ENCODE measurements around the gene IL17F.
"Not testable (repeated sequence)": the region's sequence is repeated elsewhere in the genome, so short reads cannot be mapped to it uniquely, and the experiment has no call there.

IL17F gene

DNA sequence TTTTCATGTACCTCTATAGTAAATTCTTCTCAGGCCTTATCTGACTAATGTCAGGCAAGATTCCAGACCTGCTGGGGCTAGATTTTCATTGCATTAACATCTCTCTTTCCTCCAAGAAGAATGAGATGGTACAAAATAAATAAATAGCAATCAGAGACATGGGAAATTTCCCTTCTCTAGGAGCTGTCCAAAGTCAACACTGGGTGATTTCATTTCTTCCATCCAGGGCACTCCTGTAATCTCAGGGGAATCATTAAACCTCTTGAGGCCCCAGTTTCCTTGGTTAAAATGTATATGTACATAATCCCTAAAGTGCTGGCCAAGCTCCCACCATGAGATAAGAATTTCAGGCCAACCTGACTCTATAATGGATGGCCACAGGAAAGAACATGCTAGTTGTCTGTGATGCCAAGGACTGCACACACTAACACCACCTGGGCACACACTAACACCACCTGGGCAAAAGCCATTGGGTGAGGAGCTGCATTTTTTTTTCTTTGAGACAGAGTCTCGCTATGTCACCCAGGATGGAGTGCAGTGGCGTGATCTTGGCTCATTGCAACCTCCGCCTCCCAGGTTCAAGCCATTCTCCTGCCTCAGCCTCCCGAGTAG, 912 bp downstream of the IL17F start:
- DNase-seq = no peak

DNA sequence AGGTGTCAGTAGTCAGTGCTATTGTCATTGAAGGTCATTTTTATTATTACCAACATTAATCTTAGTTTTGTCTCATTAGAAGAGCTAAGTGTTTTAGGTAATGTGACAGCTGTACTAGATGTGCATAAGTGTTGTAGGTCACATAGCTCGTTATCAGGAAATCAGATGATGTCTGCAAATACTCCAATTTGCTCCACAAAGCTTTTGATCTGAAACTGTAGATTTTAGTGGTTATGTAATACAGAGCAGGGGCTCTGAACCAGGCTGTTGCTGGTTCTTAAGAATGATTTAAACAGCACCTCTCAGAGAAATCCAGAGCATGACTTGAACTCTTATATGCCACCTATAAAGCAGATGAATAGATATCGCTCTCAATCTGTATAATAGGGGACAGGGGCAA, 2.5 kb downstream of the IL17F start:
- DNase-seq = no peak

DNA sequence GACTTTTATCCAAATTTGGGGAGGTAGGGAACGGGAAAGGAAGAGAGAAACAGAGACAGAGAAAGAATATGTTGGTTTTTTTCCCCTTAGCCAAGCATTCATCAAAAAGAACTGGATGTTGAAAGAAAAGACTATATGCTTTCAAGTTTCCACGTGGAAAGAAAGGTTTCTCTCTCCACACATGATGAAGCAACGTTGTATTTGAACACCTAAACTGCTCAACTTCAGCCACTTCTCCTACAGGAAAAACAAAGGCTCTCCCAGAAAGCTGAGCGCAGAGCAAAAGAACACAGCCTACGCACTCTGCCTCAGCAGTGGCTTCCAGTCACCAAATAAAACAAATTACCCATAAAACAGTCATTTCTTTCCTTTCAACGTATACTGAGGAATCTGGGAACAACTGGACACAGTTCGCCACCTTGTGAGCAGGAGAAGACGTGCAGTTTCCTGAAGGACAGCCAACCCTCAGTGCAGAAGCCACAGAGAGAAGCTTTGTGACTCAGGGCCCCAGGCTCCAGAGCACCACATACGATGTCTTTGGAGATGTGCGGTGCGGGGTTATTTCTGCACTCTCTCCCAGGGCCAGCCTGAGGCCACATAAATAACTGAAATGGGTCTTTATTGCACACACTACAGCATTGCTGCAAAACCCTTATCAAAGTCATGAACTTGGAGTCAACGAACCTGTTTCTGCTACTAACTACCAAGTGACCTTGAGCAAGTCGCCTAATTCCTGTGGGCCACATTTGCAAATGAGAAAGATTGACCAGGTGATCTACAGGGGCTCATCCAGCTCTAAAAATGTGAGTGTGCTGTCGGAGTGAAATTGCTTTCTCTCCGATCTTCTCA, 10.1 kb downstream of the IL17F start:
- no peak for DNase-seq

DNA sequence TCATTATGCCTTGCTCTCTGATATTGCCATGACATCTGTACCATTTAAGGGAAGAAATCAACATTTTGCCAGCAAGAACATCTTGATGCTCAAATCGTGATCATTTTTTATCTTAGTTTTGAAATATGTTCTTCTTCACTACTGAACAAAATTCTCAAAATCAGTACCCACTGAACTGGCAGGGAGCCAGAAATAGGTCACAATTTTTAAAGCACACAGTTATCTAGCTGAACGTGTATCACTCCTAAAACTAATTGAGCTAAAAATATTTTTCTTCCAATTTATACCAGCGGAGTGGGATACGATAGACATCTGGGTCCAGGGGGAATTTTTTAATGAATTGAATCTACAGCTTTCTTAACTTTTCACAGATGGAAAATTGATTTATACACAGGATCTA, 11.3 kb downstream of the IL17F start:
- DNase-seq = no peak

DNA sequence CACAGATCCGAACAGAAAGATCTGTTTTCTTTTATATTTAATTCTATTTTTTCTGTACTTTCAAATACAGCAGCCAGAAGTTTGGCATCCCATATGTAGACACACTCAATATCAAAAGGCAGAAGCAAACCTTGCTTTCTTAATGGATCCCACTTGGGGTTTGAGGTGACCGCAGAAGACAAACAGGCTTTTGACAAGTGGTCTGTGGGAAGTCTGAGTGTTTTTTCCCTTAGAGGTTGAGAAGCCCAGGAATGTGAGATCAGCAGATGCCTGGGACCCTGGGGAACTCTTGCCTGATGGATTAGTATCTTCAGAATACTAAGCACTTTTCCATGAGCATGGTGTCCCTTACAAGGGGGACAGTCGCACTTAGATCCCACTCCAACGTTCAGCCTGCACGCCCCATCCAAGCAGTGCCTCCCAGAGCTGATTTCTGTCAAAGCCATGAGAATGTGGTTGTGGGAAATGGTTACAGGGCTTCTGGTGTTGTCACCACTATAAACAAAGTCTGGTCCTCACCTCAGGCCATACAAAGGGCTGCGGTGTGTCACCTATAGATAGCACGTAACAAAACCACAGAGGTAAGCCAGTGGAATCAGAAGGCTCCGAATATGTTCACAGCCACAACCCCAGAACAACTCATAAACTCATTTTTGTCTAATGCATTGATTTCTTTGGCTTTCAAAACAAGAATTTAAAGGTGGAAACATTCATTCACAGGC, 12.7 kb downstream of the IL17F start:
- no peak for DNase-seq

DNA sequence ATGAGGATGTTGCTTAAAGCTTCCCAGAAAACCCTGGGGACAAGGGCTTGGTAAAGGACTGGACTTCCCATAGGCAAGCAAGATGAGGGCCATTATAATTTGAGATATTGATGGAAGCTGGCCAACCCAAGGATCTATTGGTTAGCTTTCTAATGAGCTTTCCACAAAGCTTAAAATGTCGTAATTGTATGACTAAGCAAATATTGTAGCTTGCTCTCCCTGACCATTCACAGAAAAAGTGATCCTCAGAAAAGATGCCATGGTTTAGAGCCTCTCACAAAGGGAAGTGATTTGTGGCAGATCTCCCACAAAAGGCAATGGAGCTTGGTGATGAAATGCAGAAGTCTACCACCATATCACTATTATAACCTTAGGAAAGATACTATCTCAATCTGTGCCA, 13.6 kb downstream of the IL17F start:
- DNase-seq = no peak

DNA sequence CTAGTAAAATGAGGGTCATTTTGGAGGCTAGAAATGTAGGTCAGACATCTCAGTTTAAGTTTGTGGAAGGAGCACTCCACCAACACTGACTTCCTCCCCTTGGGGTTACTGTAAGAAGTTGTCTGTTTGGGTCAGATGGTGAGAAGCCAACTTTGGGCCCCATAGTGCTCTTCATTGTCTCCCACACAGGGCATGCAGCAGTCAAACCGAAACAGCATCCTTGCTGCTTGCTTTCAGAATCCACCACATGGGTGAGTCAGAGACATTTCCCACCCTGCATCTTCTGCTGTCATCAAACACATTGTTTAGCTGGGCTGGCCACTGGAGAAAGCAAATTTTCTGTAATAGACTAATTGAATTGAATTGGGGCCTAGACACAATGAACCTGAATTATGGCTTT, 16.8 kb downstream of the IL17F start:
- no peak for DNase-seq

DNA sequence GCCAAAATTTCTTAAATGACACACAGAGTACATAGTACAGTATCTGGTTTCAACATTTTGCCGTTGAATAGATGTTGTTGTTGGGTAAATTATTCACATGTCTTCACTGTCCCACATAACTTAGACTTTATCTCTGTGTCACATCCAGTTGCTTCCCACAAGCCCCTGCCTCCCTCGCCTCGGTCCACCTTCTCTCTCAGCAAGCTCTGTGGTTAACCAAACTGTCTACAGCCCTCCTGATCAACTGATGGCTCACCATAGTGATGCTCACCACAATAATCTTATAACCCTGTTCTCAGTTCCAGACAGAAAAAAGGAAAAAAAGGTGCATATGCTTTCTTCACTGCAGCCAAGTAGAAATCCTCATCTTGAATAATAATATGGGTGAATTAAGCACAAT, 23.0 kb downstream of the IL17F start:
- no peak for DNase-seq

DNA sequence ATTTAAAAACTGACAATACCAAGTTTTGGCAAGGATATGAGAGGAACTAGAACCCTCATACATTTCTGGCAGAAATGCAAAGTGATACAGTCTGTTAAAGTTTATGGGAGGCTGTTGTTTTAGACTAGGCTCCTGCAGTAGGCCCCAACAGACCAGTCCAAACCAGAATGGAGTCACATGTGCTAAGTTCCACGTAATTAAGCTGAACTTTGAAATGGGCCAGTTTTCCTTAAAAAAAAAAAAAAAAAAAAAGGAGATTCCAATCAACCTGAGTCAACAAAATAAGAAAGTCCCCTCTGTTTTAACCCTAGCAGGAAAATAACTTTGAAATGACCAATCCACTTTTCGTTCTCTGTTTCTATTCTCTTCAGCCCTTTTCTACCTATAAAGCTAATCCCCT, 26.5 kb downstream of the IL17F start:
- no peak for DNase-seq

DNA sequence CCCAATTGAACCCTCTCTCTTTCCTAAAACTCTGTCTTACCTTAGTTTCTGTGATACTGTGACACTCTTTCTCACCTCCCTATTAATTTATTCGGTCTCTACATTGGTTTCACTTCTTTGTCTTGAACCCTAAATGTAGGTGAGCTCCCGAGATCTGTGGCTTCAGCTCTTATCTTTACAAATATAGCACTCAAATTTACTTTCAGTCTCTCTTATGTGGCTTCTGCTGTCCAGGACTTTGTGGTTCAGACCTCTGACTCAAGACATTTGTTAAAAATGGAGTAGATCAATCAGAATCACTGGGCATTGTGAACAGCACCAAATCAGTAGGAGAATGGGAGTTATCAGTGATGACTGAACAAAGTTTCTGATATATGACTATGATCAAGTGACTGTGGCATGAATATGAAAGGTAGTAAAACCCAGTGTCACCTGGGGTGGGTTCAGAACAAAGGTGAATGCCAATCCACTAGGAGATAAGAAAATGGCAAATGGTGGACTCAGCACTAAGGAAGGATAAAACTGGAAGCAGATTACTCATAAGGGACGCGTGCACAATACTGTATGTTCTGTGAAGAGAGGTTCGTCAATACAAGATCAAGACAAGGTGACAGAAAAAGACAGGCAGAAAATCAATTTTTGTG, 27.2 kb downstream of the IL17F start:
- no peak for DNase-seq

DNA sequence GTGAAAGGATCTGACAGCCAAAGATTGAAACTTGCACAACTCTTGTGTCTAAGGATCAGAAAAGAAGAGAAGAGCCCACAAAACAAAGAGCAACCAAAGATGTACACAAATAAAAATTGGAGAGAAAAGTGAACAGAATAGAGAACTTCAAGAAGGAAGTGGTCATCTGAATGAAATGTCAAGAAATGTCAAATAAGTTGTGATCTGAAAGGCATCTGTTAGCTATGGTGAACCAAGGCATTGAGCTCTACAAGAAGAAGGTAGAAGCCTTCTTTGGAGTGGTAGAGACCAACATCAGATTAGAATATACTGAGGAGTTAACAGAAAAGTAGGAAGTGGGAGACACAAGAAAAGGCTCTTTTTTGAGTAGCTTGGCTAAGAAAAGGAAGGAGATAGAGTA, 28.5 kb downstream of the IL17F start:
- no peak for DNase-seq

DNA sequence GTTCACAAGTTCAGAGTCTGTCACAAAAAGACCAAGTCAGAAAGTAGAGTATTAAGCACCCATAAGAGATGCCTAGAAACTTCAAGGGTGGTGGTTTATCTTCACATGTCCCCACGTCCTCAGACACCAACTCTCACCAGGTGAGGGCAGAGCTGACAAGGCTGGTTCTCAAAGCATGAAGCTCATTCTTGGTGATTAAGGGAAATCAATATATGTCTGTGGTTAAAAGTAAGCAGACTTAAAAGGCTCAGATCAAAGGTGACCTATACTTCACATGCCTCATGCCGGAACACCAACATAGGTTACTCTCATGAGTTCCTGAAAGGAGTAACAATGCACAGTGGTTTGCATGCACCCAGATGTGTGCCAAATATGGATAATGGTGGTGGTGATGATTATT, 31.2 kb downstream of the IL17F start:
- no peak for DNase-seq

DNA sequence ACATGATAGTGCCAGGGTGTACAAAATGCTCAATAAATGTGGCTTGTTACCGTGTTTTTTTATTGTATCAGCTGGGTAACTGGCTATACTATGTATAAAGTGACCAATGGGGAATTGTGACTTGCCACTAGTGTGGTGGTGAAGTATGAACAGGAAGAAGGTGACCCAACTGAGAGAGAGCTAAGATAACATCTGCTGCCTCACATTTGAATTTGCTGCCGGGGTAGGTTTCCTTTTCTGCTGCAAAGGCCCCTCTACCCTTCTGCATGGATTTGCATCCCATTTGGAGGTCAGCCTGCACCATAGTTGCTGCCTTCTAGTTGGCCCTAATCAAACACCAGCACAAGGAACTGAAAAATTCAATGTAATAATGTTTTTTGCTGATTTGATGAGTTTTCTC, 34.1 kb downstream of the IL17F start:
- no peak for DNase-seq

DNA sequence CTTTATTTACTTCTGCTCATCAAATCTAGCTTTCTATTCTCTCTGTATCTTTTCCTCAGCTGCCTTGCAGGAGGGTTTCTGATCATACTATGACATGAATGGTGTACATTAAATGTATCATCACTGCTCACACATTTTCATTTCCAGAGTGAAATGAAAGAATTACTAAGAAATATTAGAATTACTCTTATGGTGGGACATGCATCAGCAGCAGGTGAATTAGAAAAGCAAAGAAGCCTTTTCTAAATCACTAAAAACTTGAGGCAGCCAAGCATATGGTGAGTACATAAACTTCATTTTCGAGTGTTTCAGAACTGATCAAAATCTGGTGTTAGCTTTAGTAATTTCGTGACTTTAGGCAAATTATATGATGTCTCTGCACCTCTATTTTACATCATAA, 34.5 kb downstream of the IL17F start:
- DNase-seq = no peak

DNA sequence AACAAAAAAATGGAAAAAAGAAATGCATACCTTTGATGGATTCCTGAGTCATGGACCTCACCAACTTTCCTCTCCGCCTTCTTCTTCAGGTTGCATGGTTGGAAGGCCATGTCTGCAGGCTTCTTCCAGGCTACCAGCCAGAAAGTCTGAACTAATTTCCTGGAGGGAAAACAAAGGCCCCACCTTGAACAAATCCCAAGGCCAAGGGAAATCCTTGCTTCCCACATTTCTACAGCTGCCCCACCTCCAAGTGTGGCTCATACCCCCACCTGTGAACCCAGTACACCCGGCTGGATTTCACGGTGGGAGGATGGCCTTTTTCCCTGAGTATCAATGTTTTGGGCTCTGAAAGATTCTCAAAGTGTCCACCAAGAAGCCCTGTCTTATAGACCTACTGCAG, 35.7 kb downstream of the IL17F start:
- no peak for DNase-seq

DNA sequence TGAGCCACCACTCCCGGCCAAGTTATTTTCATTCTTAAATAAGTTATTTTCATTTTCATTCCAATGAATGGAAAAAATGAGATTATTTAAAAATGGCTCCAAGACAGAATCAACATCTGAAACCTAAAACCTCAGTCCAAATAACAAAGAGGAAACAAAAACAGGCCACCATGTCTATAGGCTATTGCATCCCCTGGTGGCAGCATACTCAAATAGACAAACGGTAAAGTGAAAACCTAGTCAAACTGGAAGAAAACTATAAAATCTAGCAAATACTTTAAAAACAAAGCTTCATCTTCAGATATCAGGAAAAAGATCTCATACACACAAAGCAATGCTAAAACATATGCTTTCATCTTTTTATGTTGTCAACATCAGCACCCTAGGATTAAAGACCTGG, 37.2 kb downstream of the IL17F start:
- no peak for DNase-seq

DNA sequence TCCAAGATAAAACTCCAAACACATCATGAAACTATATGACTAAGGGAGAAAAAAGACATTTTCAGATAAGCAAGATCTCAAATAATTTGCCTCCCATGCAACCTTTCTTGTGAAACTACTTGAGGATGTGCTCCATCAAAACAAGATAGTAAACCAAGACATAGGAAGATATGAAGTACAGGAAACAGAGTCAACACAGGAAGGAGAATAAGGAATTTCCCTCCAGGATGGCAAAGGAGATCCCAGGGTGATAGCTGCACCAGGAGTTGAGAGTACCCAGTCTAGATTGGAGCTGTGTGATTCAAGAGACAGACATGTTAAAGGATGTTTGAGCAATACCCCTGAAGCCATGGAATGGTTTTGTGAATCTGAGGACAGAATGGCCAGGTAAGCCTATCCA, 42.8 kb downstream of the IL17F start:
- DNase-seq = no peak

DNA sequence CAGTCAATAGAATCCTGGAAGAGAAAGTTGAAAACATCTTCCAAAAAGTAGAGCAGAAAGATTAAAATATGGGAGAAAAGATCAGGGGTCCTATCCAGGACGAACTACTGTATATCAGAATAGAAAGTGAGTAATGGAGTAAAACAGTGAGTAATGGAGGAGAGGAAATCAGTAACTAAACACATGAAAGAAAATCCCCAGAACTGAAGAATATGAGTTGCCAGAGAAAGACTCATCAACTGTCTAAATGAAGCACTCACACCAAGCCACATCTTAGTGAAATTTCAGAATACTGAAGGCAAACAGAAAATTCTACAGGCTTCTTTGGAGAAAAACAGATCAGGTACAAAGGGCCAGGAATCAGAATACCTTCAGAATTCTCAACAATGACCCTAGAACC, 43.3 kb downstream of the IL17F start:
- no peak for DNase-seq

DNA sequence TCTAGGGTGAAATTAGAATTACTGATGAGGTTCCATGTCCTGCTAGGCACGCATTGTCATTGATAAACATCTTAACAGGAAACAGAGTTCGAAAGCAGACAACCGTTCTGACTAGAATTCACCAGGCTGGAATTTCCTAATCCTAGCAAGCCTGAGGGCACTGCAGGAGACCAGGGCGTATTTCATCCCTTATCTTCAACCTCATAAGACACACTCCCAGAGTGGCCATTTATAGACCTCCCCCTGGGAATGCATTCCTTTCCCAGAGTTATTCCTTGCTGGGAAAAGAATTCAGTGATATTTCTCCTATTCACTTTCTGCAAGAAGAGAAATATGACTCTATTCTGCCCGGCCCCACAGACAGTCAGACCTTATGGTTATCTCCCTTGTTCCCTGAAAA, 44.2 kb downstream of the IL17F start:
- DNase-seq = not testable (repeated sequence)

DNA sequence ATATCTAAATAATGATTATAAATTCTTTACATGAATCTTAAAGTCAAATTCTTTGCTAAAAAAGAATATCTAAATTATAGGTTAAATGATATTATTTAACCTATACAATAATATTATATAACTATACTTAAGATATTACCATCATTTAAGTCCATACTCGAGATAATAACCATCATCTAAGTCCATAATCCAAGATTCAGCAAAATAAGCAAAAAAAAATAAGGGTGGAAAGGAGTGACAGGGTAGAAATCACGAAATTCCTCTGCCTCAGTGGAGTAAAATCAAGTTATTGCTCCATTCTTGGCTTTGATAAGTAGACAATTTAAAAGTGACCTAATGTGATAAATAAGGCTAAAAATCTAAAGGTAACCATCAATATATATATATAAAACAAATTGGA, 48.4 kb downstream of the IL17F start:
- no peak for DNase-seq

DNA sequence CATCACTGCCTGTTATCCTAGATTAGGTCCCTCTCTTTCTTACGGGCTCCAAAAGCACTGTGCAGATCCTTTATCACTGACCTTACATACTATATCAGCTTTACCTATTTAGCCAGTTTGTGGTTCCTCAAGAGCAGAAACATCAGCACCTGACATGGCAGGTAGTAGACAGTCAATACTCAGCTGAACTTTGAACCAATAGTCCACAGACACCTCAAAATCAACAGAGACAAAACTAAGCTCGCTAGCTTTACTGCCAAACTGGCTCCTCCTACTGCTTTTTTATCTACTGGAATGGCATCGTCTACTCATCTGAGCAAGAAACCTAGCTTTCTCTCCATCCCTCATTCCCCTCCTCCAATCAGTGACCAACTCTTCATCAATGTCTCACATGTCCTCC, 52.5 kb downstream of the IL17F start:
- DNase-seq = no peak

DNA sequence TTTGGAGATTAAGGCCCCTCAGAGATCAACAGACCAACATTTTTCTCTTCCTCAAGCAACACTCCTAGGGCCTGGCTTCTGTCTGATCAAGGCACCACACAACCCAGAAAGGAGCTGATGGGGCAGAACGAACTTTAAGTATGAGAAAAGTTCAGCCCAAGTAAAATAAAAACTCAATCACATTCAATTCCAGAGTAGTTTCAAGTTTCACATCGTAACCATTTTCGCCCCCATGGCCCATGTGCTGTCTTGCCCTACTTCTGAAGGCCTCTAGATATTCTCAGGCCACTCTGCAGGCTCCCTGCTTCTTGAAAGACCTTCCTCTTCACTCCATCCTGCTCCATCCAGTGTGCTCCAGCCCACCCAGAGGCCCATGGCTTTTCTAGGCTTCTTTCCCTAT, 53.9 kb downstream of the IL17F start:
- DNase-seq = no peak

DNA sequence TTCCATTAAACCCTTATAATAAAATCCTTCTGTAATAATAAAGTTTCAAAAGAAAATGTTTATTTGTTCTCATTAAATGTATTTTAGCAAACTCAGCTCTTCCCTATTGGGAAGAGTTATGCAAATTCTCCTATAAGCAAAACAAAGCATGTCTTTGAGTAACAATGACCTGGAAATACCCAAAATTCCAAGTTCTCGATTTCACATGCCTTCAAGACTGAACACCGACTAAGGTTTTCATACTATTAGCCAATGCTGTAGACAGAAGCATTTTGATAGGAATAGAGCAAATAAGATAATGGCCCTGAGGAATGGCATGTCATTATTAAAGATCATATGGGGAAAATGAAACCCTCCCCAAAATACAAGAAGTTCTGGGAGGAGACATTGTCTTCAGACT, 54.3 kb downstream of the IL17F start:
- no peak for DNase-seq

DNA sequence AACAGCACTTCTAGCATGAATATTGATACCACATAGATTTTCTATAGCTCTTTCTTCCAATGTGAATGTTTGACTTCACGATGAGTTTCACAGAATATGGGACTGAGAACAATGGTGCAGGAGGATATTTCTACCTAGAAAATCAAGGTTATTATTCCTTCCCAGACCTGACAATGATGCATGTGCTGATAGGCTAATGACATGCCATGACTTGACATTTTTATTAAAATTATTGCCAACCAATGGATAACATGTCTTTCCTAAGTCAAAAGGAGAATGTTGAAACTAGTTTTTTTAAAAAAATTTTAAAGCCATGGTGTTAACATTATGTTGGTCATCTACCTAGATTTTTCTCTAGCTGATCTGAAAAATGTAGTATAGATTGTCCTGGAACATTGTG, 57.2 kb downstream of the IL17F start:
- no peak for DNase-seq
